Activated T-helper 1 cell treated with anti-CD3 and anti-CD28 coated beads, Interleukin-12 subunit alpha, Interleukin-12 subunit beta, Interleukin-2, Interleukin-4 antibody, amounts not matched to agents 30 ng/mL and 10 ng/mL and 1 ng/mL, durations not matched to agents 14 hours and 24 hours and 36 hours (primary cell): Measurements from ENCODE around the gene KCNH2. TPM values are rescaled to one million over a fixed set of nuclear protein-coding genes. Genes with fewer than 3 reads are reported as not detected.

Experiments
- DNase-seq: peaks from one replicate; pipeline ENCODE4 v3.0.0; 2021; ENCODE audit warnings: low spot score
- H3K27ac Mint-ChIP-seq: one replicate; pipeline ENCODE4 v1.8.0; 2021; ENCODE audit warnings: mild to moderate bottlenecking, mixed read lengths
- H3K27me3 Mint-ChIP-seq: one replicate; pipeline ENCODE4 v1.8.0; 2022; ENCODE audit warnings: mild to moderate bottlenecking, moderate library complexity, mixed read lengths; ENCODE audit not compliant: insufficient read depth
- H3K36me3 Mint-ChIP-seq: one replicate; pipeline ENCODE4 v1.8.0; 2021; ENCODE audit warnings: low read depth, mixed read lengths
- H3K4me1 Mint-ChIP-seq: one replicate; pipeline ENCODE4 v1.8.0; 2021; ENCODE audit warnings: low read depth, mixed read lengths
- H3K4me3 Mint-ChIP-seq: one replicate; pipeline ENCODE4 v1.8.0; 2021; ENCODE audit warnings: mild to moderate bottlenecking, moderate library complexity, mixed read lengths
- H3K9me3 Mint-ChIP-seq: one replicate; pipeline ENCODE4 v1.8.0; 2021; ENCODE audit warnings: mixed read lengths
- intact Hi-C: fragments of 100-400 bp; cut with micrococcal nuclease; formaldehyde crosslinking; loops from one replicate; pipeline ENCODE4 v1.15.1; 2024
- total RNA-seq: library from RNA; stranded (reverse); gene quantifications from 2 replicates; pipeline ENCODE4 v1.2.3, GENCODE V29; 2022

KCNH2 gene
- total RNA-seq, 1 donor from 2014 or later, result 0.49 TPM

- Mint-ChIP-seq H3K4me3 (no peak overlapping the region), H3K36me3 (no peaks in the 10 kb centered on the region), H3K9me3 (no peaks in the 10 kb centered on the region), H3K27ac (peak overlapping the region; percentile 7), H3K27me3 (peaks cover 39% of the 10 kb centered on the region), H3K4me1 (no peaks in the 10 kb centered on the region)
- DNase-seq, result no peak
- intact Hi-C loops, result no loop called here
These were observed 20.7 kb downstream of the KCNH2 start for GRCh38 chr7:150957133-150958020.

- H3K4me1 Mint-ChIP-seq, result no peaks in the 10 kb centered on the region
- no peak for DNase-seq
- peaks cover 37% of the 10 kb centered on the region for H3K27me3 Mint-ChIP-seq
- intact Hi-C loops, result no loop called here
- H3K4me3 Mint-ChIP-seq, result no peak overlapping the region
- no peaks in the 10 kb centered on the region for H3K36me3 Mint-ChIP-seq
- H3K27ac Mint-ChIP-seq, result no peak overlapping the region
- H3K9me3 Mint-ChIP-seq, result no peaks in the 10 kb centered on the region
These were observed 21.6 kb downstream of the KCNH2 start for GRCh38 chr7:150956395-150957132.

DNA sequence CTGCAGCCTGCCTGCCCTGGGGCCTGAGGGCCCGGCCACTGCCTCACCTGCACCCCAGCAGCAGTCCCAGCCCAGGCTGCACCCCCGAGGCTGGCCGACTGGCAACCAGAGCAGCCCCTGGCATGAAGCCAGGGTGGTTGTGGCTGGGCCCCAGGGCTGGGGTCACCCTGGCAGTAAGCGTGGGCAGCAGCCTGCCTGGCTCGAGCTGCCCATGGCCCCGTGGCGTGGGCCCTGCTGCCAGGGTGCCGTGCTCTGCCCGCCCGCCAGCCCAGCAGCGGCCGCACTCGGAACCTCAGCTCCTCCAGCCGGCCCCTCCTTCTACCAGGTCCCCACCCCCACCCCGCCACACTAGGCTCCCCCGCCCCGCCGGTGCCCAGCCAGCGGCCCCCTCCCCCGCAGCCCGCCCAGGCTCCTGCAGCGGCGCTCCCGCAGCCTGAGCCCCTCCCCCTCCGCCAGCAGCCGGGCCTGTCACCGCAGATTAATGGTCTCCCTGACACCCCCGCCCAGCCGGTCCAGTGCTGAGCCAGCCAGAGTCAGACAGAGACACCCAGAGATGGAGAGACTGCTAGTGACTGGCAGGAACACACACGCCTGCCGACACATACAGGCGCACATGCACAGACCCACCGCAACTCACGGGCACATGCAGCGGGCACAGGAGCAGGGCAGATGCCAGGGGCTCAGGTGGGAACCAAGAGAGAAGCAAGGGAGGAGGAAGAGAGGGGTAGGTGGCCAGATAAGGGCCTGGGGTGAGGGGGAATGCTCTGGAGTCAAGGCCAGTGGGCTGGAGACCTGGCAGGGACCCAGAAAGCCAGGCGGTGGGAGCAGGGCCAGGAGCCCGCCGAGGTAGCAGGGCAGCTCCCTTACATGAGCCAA, 22.4 kb downstream of the KCNH2 start:
- H3K36me3 Mint-ChIP-seq, result no peaks in the 10 kb centered on the region
- H3K4me1 Mint-ChIP-seq, result no peaks in the 10 kb centered on the region
- no peak for DNase-seq
- H3K4me3 Mint-ChIP-seq, result no peak overlapping the region
- no peak overlapping the region for H3K27ac Mint-ChIP-seq
- H3K27me3 Mint-ChIP-seq, result peaks cover 37% of the 10 kb centered on the region
- no peaks in the 10 kb centered on the region for H3K9me3 Mint-ChIP-seq
- intact Hi-C loops, result no loop called here

GRCh38 chr7:150954986-150955518, 23.1 kb downstream of the KCNH2 start:
- no peak overlapping the region for H3K4me3 Mint-ChIP-seq

DNA sequence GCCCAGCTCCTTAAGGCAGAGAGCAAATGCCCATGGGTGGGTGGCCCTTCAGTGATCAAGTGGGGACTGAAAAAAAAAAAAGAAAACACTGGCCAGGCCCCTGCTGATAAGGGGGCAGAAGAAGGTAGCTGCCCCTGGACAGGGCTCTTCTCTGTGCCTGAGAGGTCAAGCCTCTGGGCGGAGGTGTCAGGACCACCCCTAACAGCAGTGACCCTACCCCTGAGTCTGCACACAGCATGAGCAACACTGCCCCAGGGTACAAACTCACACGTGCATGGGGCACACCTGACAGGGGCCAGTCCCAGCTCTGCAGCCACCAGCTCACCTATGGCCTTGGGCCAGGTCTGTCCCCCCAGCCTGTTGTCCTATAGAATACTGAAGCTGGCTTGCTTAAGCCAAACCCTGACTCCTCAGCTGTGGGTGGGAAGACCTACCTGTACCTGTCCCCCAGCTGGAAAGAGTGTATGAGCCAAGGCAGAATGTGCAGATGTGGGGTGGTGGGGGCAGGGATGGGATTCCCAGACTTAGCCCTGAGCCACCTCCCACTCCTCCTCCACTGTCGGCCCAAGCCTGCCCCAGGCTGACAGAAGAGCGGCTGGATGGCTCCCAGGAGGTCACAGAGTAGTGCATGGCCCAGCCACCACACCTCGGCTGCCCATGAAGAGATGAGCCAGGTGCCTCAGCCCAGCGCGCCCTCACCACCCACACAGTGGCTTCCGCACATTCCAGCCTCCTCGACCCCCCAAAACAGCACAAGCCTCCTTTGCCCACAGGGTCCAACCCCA, 23.7 kb downstream of the KCNH2 start:
- Mint-ChIP-seq H3K9me3 (no peaks in the 10 kb centered on the region), H3K27me3 (peaks cover 32% of the 10 kb centered on the region), H3K4me3 (no peak overlapping the region), H3K36me3 (no peaks in the 10 kb centered on the region), H3K27ac (no peak overlapping the region), H3K4me1 (no peaks in the 10 kb centered on the region)
- no peak for DNase-seq
- intact Hi-C loops, result no loop called here

More at GRCh38 chr7:150954986-150955518, 23.1 kb downstream of the KCNH2 start:
- Mint-ChIP-seq H3K4me1 (no peaks in the 10 kb centered on the region), H3K27me3 (peaks cover 34% of the 10 kb centered on the region), H3K27ac (no peak overlapping the region), H3K9me3 (no peaks in the 10 kb centered on the region), H3K36me3 (no peaks in the 10 kb centered on the region)
- DNase-seq, result no peak
- intact Hi-C loops, result no loop called here

GRCh38 chr7:150953061-150953997, 24.8 kb downstream of the KCNH2 start:
- Mint-ChIP-seq H3K4me3 (no peak overlapping the region), H3K27ac (no peak overlapping the region), H3K27me3 (peaks cover 24% of the 10 kb centered on the region), H3K36me3 (no peaks in the 10 kb centered on the region), H3K4me1 (no peaks in the 10 kb centered on the region), H3K9me3 (no peaks in the 10 kb centered on the region)
- intact Hi-C loops, result no loop called here
- DNase-seq, result no peak

DNA sequence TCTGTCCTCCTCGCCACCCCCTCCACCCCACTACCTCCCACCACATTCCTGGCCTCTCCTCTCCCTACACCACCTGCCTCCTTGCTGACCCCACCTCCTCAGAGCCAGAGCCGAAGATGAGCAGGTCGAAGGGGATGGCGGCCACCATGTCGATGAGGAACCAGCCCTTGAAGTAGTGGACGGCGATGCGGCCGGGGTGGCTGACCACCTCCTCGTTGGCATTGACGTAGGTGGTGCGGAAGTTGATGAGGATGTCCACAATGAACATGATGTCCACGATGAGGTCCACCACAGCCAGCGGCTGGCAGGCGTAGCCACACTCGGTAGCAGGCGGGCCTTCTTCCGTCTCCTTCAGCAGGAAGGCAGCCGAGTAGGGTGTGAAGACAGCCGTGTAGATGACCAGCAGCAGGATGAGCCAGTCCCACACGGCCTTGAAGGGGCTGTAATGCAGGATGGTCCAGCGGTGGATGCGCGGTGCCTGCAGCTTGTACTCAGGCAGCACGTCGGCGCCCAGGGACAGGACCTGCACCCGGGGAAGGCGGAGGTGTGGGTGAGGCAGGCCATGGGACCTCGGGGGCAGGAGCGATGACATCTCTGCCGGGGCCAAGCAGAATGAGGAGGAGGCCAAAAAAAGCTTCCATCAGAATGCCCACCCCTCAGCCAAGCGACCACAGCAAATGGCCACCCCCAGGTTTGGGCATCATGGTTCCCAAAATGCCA, 25.6 kb downstream of the KCNH2 start:
- H3K4me1 Mint-ChIP-seq, result no peaks in the 10 kb centered on the region
- no peak for DNase-seq
- no peaks in the 10 kb centered on the region for H3K36me3 Mint-ChIP-seq
- intact Hi-C loops, result no loop called here
- H3K9me3 Mint-ChIP-seq, result no peaks in the 10 kb centered on the region
- peaks cover 23% of the 10 kb centered on the region for H3K27me3 Mint-ChIP-seq
- no peak overlapping the region for H3K27ac Mint-ChIP-seq
- H3K4me3 Mint-ChIP-seq, result no peak overlapping the region

DNA sequence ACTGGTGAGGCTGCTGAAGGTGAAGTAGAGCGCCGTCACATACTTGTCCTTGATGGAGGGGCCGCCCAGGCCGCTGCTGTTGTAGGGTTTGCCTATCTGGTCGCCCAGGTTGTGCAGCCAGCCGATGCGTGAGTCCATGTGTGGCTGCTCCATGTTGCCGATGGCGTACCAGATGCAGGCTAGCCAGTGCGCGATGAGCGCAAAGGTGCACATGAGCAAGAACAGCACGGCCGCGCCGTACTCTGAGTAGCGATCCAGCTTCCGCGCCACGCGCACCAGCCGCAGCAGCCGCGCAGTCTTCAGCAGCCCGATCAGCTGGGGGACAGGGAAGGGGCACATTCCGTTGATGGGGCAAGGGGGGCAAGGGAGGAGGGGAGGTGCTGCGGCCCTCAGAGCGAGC, 26.6 kb downstream of the KCNH2 start:
- intact Hi-C loops, result no loop called here
- H3K27ac Mint-ChIP-seq, result no peak overlapping the region
- H3K27me3 Mint-ChIP-seq, result peaks cover 16% of the 10 kb centered on the region

DNA sequence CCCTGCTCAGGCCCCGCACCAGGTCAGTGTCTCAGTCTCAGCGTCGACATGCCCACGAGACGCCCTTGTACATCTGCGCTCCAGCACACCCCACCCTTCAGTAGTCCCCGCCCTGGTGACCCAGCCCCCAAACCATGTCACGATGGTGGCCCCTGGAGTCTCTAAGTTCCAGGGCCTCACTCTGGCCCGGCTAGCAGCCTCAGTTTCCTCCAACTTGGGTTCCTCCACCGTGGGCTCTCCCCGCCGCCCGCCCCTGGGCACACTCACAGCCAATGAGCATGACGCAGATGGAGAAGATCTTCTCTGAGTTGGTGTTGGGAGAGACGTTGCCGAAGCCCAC, 27.0 kb downstream of the KCNH2 start:
- H3K4me1 Mint-ChIP-seq, result no peaks in the 10 kb centered on the region
- H3K4me3 Mint-ChIP-seq, result no peak overlapping the region
- intact Hi-C loops, result no loop called here
- H3K9me3 Mint-ChIP-seq, result no peaks in the 10 kb centered on the region
- peaks cover 20% of the 10 kb centered on the region for H3K27me3 Mint-ChIP-seq
- DNase-seq, result no peak
- H3K27ac Mint-ChIP-seq, result no peak overlapping the region
- H3K36me3 Mint-ChIP-seq, result no peaks in the 10 kb centered on the region

More for the DNA sequence above, 26.6 kb downstream of the KCNH2 start:
- Mint-ChIP-seq H3K9me3 (no peaks in the 10 kb centered on the region), H3K4me3 (no peak overlapping the region), H3K36me3 (no peaks in the 10 kb centered on the region), H3K4me1 (no peaks in the 10 kb centered on the region)
- no peak for DNase-seq

GRCh38 chr7:150950496-150951180, 27.5 kb downstream of the KCNH2 start:
- intact Hi-C loops, result no loop called here
- Mint-ChIP-seq H3K36me3 (no peaks in the 10 kb centered on the region), H3K4me1 (no peaks in the 10 kb centered on the region), H3K27ac (no peak overlapping the region), H3K4me3 (no peak overlapping the region), H3K9me3 (no peaks in the 10 kb centered on the region), H3K27me3 (peaks cover 17% of the 10 kb centered on the region)
- no peak for DNase-seq
